K562 (cell line): ENCODE measurements around the gene FCRLA. TPM values are rescaled to one million over a fixed set of nuclear protein-coding genes. Genes with fewer than 3 reads are reported as not detected.
"Not testable (repeated sequence)": the region's sequence is repeated elsewhere in the genome, so short reads cannot be mapped to it uniquely, and the experiment has no call there.

ENCODE experiments used
- ATAC-seq: fragments of 200-7000 bp; cut with Tn5 transposase; 3 replicates; pipeline ENCODE4 v1.9.1; 2020; ENCODE audit warnings: moderate library complexity
- BruUV-seq: library from RNA; stranded (reverse); fragments of 400-500 nt; replicated peaks from 2 replicates; lab custom pipeline; 2021; lab: Mats Ljungman, UMichigan
- CTCF ChIA-PET: fragments of 300-600 bp; formaldehyde crosslinking; extraction: SDS; loops from one replicate; lab custom pipeline; 2021; ENCODE audit warnings: low intra/inter-chr PET ratio; lab: Yijun Ruan, JAX
- POLR2A ChIA-PET: fragments of 300-600, 350-650 bp; sonication (Branson Sonifier 250); formaldehyde crosslinking; extraction: SDS; loops from one replicate; lab custom pipeline; 2021; ENCODE audit warnings: antibody characterized with exemption, inconsistent platforms; lab: Yijun Ruan, JAX
- DNase-seq, 4 experiments: peaks; one replicate each; pipeline versions ENCODE4 v3.0.0 to v3.0.0-alpha.2; 2011 to 2018; ENCODE audit warnings: low spot score in 3 of 4, mixed read lengths in 3 of 4; ENCODE audit errors: extremely low read depth in 1 of 4
- FAIRE-seq: peaks from 2 replicates; lab custom pipeline; 2011; peaks lifted over from hg19 to GRCh38; lab: Jason Lieb, UNC
- H2AFZ ChIP-seq: 2 replicates; pipeline ENCODE4 v1.6.0; 2011; ENCODE audit warnings: low read depth, low read length, control low read depth, inconsistent platforms
- H3K27ac ChIP-seq: fragments of 200-600 bp; 3 replicates; pipeline ENCODE4 v1.8.0; 2011; ENCODE audit warnings: low read depth, mild to moderate bottlenecking, control low read depth, inconsistent platforms, low read length, moderate library complexity, mixed read lengths; ENCODE audit errors: extremely low read depth
- H3K27me3 ChIP-seq, 2 experiments: fragments of 300-600 bp in 1 of 2; 2 replicates in 1 of 2; 3 replicates in 1 of 2; pipeline versions ENCODE4 v1.6.0 to v1.8.0; 2011; ENCODE audit warnings: inconsistent platforms in 2 of 2, low read length in 2 of 2, mild to moderate bottlenecking in 1 of 2, mixed read lengths in 1 of 2, moderate library complexity in 1 of 2; ENCODE audit not compliant: control insufficient read depth in 2 of 2, insufficient read depth in 2 of 2
- H3K36me3 ChIP-seq: fragments of 300-600 bp; 3 replicates; pipeline ENCODE4 v1.8.0; 2011; ENCODE audit warnings: mild to moderate bottlenecking, low read length, inconsistent platforms; ENCODE audit not compliant: control insufficient read depth, insufficient read depth
- H3K4me1 ChIP-seq, 2 experiments: fragments of 200-600 bp in 1 of 2; replicated peaks in 1 of 2; 2 replicates in 1 of 2; 3 replicates in 1 of 2; pipeline versions ENCODE4 v1.5.1 to v1.8.0; 2011; ENCODE audit warnings: inconsistent platforms in 2 of 2, low read length in 2 of 2, mild to moderate bottlenecking in 1 of 2, mixed read lengths in 1 of 2, moderate library complexity in 1 of 2; ENCODE audit not compliant: control insufficient read depth in 2 of 2, insufficient read depth in 2 of 2
- H3K4me2 ChIP-seq: 2 replicates; pipeline ENCODE4 v1.6.1; 2011; ENCODE audit warnings: low read length, control low read depth, inconsistent platforms, mixed read lengths; ENCODE audit not compliant: insufficient read depth
- H3K4me3 ChIP-seq: fragments of 200-600 bp; sonication (generic), shearing (Covaris generic); 2 replicates; pipeline ENCODE4 v1.5.1; 2016; ENCODE audit warnings: control low read depth, inconsistent platforms
- H3K79me2 ChIP-seq: fragments of 200-600 bp; 3 replicates; pipeline ENCODE4 v1.8.0; 2011; ENCODE audit warnings: low read length, inconsistent platforms; ENCODE audit not compliant: control insufficient read depth, insufficient read depth
- H3K9ac ChIP-seq, 2 experiments: 2 replicates each; pipeline versions ENCODE4 v1.6.0 to v1.6.1; 2011; ENCODE audit warnings: low read depth in 2 of 2, low read length in 2 of 2, control low read depth in 1 of 2, inconsistent platforms in 1 of 2, mild to moderate bottlenecking in 1 of 2, mixed read lengths in 1 of 2; ENCODE audit not compliant: insufficient read depth in 1 of 2
- H3K9me1 ChIP-seq: one replicate; pipeline ENCODE4 v1.6.0; 2011; ENCODE audit warnings: inconsistent platforms, mild to moderate bottlenecking, low read length, moderate library complexity; ENCODE audit not compliant: control insufficient read depth, insufficient read depth
- H3K9me3 ChIP-seq: replicated peaks from 2 replicates; pipeline ENCODE4 v1.5.1; 2011; ENCODE audit warnings: low read depth, low read length, inconsistent platforms; ENCODE audit not compliant: control insufficient read depth, insufficient read depth
- H4K20me1 ChIP-seq: replicated peaks from 2 replicates; pipeline ENCODE4 v1.6.1; 2011; ENCODE audit warnings: low read length, inconsistent platforms, mixed read lengths; ENCODE audit not compliant: control insufficient read depth, insufficient read depth
- WGBS: fragments of 100-300 bp; shearing (Covaris generic); methylation state at CpG from one replicate; pipeline ENCODE4 v1.1.6; 2016; ENCODE audit warnings: low coverage, mixed read lengths; ENCODE audit not compliant: insufficient coverage; ENCODE audit errors: missing lambda C conversion rate; 5-methylcytosine and 5-hydroxymethylcytosine counted together
- in situ Hi-C: fragments of 300-500 bp; cut with MboI; formaldehyde crosslinking; loops from 4 replicates; pipeline ENCODE4 v1.15.0; 2018; ENCODE audit warnings: inconsistent platforms, mixed read lengths
- intact Hi-C: fragments of 100-400 bp; cut with micrococcal nuclease; formaldehyde crosslinking; loops from 2 replicates; pipeline ENCODE4 v1.14.2; 2022
- polyA plus RNA-seq, 8 experiments: library from polyadenylated mRNA; depleted of rRNA in 4 of 8; stranded (reverse) in 5 of 8; unstranded in 3 of 8; fragments of >200 nt; fragmentation: Nextera tagmentation in 2 of 8; fragmentation: Illumina TruSeq in 1 of 8; extraction: Ambion mirVana in 2 of 8; extraction: Trizol in 1 of 8; gene quantifications; 2 replicates each; pipeline versions ENCODE4 v1.2.1 to v1.2.3, GENCODE V29; 2011 to 2014; ENCODE audit warnings: inconsistent platforms in 1 of 8, missing spikeins in 1 of 8
- total RNA-seq, 7 experiments: library from RNA; depleted of rRNA in 6 of 7; stranded (reverse); fragments of >200 nt in 6 of 7; fragmentation: Illumina TruSeq in 2 of 7; extraction: Trizol in 2 of 7; gene quantifications; 2 replicates each; pipeline versions ENCODE4 v1.2.1 to v1.2.3, GENCODE V29; 2011 to 2021; ENCODE audit warnings: low replicate concordance in 1 of 7

Gene FCRLA
- total and polyA plus RNA-seq, 9 of the 15 experiments (the other 6 are each of a cell fraction or from before 2014, with no cell fraction given) = 0.09 to 0.84 (median 0.44) TPM

DNA sequence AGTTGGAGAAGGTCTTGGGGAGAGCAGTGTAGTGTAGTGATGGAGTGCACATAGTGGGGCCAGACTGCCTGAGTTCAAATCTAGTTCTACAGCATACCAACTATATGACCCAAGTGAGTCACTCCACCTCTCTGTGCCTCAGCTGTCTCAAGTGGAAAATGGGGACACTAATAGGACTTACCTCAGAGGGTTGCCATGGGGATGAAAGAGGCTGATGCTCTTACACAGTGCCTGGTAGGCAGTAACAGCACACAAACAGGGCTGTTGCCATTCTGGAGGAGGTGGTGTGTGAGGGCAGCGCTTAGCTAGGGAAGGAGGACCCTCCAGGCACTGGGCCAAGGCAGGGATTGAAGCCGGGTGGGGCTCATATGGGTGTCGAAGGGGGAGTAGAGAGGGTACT is 32.6 kb upstream of the FCRLA start:
- H3K4me3 ChIP-seq, intact Hi-C loops, H3K36me3 ChIP-seq, H3K27ac ChIP-seq, POLR2A ChIA-PET, H3K79me2 ChIP-seq, H4K20me1 ChIP-seq, ATAC-seq, H3K9me1 ChIP-seq, H3K9me3 ChIP-seq, H3K4me2 ChIP-seq, H3K9ac ChIP-seq, H2AFZ ChIP-seq, H3K27me3 ChIP-seq, CTCF ChIA-PET, DNase-seq, H3K4me1 ChIP-seq, BruUV-seq, FAIRE-seq: not testable (repeated sequence)
- in situ Hi-C loops = loop anchor here (5.0 kb wide), 1 partner anchor 82 kb away; no protein-coding TSS in a partner anchor
- WGBS = no CpG with 5 or more reads among the region's 3 CpGs

DNA sequence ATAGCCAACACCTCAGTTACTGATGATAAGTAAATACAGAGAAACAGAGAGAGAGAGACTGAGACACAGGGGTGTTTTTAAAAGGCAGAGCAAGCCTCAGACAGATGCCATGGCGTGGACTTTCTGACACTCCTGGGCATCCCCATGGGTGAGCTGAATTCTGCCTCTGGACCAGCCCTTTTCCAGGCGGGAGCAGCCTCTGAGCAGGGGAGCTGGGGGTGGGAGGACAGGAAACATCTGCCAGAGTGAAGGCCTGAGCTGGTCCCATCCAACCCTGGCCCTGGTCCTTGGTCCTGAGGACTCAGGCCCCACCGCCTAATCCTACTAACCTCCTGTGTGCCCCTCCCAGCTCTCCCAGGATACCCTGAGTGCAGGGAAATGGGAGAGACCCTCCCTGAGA is 32.1 kb upstream of the FCRLA start:
- POLR2A ChIA-PET, H3K79me2 ChIP-seq, H3K9me3 ChIP-seq, H3K4me1 ChIP-seq, intact Hi-C loops, H4K20me1 ChIP-seq, H3K27me3 ChIP-seq, ATAC-seq, BruUV-seq, H3K4me3 ChIP-seq, H3K4me2 ChIP-seq, DNase-seq, H2AFZ ChIP-seq, H3K36me3 ChIP-seq, H3K9ac ChIP-seq, CTCF ChIA-PET, H3K9me1 ChIP-seq, FAIRE-seq, H3K27ac ChIP-seq: not testable (repeated sequence)
- in situ Hi-C loops = loop anchor here (5.0 kb wide), 1 partner anchor 83 kb away; no protein-coding TSS in a partner anchor
- WGBS = 43% methylated on average over 2 of the region's 3 CpGs
